Testis (tissue), 2 donors: ENCODE measurements around the gene OR1E2.
"Not testable (repeated sequence)": the region's sequence is repeated elsewhere in the genome, so short reads cannot be mapped to it uniquely, and the experiment has no call there.

Experiments
- POLR2A ChIP-seq: fragments of 450-650 bp; IDR thresholded peaks from one replicate; pipeline ENCODE4 v1.6.1; 2017; ENCODE audit warnings: antibody characterized with exemption, mild to moderate bottlenecking, moderate library complexity
- TF ChIP-seq, protein P1 (sequence below), 3 experiments: fragments of 450-650 bp in 2 of 3; fragments of 200-600 bp in 1 of 3; sonication (generic) in 1 of 3; IDR thresholded peaks; one replicate each; pipeline ENCODE4 v1.5.1; 2016 to 2019; ENCODE audit warnings: antibody characterized with exemption in 3 of 3, mild to moderate bottlenecking in 2 of 3, moderate library complexity in 1 of 3

- TF ChIP-seq POLR2A, result not testable (repeated sequence)
- TF ChIP-seq, protein P1, sequence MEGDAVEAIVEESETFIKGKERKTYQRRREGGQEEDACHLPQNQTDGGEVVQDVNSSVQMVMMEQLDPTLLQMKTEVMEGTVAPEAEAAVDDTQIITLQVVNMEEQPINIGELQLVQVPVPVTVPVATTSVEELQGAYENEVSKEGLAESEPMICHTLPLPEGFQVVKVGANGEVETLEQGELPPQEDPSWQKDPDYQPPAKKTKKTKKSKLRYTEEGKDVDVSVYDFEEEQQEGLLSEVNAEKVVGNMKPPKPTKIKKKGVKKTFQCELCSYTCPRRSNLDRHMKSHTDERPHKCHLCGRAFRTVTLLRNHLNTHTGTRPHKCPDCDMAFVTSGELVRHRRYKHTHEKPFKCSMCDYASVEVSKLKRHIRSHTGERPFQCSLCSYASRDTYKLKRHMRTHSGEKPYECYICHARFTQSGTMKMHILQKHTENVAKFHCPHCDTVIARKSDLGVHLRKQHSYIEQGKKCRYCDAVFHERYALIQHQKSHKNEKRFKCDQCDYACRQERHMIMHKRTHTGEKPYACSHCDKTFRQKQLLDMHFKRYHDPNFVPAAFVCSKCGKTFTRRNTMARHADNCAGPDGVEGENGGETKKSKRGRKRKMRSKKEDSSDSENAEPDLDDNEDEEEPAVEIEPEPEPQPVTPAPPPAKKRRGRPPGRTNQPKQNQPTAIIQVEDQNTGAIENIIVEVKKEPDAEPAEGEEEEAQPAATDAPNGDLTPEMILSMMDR (IDR thresholded peaks at IDR 0.05), result not testable (repeated sequence)
Observed at GRCh38 chr17:3433215-3433614, 426 bp downstream of the OR1E2 start.
